Measurements from ENCODE around the gene RTP5.

- TF ChIP-seq POLR2AphosphoS5 (IDR thresholded peaks at IDR 0.05; ENCODE audit: borderline replicate concordance, low read depth, low read length) = no peak
- no peak for TF ChIP-seq EZH2 (IDR thresholded peaks at IDR 0.05)
Measured at GRCh38 chr2:241908686-241909420, 39.3 kb downstream of the RTP5 start.

Measured in SK-N-MC (cell line).